SK-N-MC (cell line): ENCODE results near the gene PLAAT2.

ENCODE experiments used
- DNase-seq: peaks from one replicate; pipeline ENCODE4 v3.0.0-alpha.2; 2011; ENCODE audit warnings: low read depth, low spot score
- H3K27ac ChIP-seq: fragments of 200-600 bp; sonication (generic); 2 replicates; pipeline ENCODE4 v1.5.1; 2016; ENCODE audit warnings: mixed run types
- H3K36me3 ChIP-seq: fragments of 200-600 bp; sonication (generic); 2 replicates; pipeline ENCODE4 v1.6.1; 2017; ENCODE audit warnings: antibody characterized with exemption, low read length, mixed read lengths; ENCODE audit not compliant: insufficient read depth
- H3K4me3 ChIP-seq: fragments of 200-600 bp; sonication (generic); 2 replicates; pipeline ENCODE4 v1.5.1; 2016
- H3K9ac ChIP-seq: fragments of 200-600 bp; sonication (generic); 2 replicates; pipeline ENCODE4 v1.8.0; 2017; ENCODE audit warnings: mixed run types, mixed read lengths; ENCODE audit not compliant: insufficient read length
- H3K9me3 ChIP-seq: fragments of 200-600 bp; sonication (generic); 2 replicates; pipeline ENCODE4 v1.6.1; 2017; ENCODE audit warnings: low read depth, mild to moderate bottlenecking, antibody characterized with exemption, low read length, moderate library complexity, mixed read lengths
- EZH2 ChIP-seq: fragments of 200-600 bp; sonication (generic); IDR thresholded peaks from one replicate; pipeline ENCODE4 v1.6.1; 2017; ENCODE audit warnings: antibody characterized with exemption
- FOXP2 ChIP-seq: optimal IDR thresholded peaks from 2 replicates; pipeline ENCODE3; 2011; ENCODE audit warnings: mild to moderate bottlenecking, moderate library complexity; ENCODE audit not compliant: insufficient read depth; ENCODE audit errors: extremely low read length, control extremely low read depth
- POLR2AphosphoS5 ChIP-seq: IDR thresholded peaks from 2 replicates; pipeline ENCODE4 v1.6.1; 2012; ENCODE audit warnings: mild to moderate bottlenecking, low read depth, low read length, borderline replicate concordance

Gene PLAAT2

GRCh38 chr11:63563201-63564055 lies at the start of gene PLAAT2:
Gene PLAAT2, minus strand, starts transcription at chr11:63563379. Its CDS starts 55 bp downstream, at chr11:63563324.
- no peaks in the 10 kb centered on the region for H3K36me3 ChIP-seq
- no peaks in the 10 kb centered on the region for H3K9me3 ChIP-seq
- no peak for TF ChIP-seq FOXP2
- TF ChIP-seq POLR2AphosphoS5, result no peak
- no peak for TF ChIP-seq EZH2
- H3K4me3 ChIP-seq, result no peak within 1 kb of the TSS
- no peak within 1 kb of the TSS for H3K27ac ChIP-seq
- DNase-seq, result no peak
- no peak within 1 kb of the TSS for H3K9ac ChIP-seq

- TF ChIP-seq EZH2 (no peak), POLR2AphosphoS5 (no peak), FOXP2 (no peak)
- no peak for DNase-seq
- no peak overlapping the region for H3K9ac ChIP-seq
- H3K9me3 ChIP-seq, result no peaks in the 10 kb centered on the region
- H3K36me3 ChIP-seq, result no peaks in the 10 kb centered on the region
- H3K27ac ChIP-seq, result peak overlapping the region; percentile 60; the same call in 1 of the 2 replicates
- H3K4me3 ChIP-seq, result no peak overlapping the region
Observed at GRCh38 chr11:63612181-63612580, 49.0 kb upstream of the PLAAT2 start.

DNA sequence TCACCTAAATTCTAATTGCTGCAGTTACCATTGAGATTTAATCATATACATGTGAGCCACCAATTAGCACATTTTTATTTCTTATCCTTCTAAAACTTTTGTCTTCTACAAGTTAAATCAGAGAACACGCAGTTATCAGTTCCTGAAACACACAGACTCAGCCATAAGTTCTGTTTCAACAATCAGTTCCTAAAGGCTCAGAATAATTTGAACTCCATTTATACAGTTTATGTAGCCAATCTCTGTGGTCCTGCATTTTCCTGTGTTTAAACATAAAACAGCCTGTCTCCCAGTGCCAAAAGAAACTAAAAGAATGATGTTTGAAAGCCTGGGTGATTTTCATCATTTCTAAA lies 48.2 kb upstream of the PLAAT2 start:
- Histone ChIP-seq H3K27ac (peak overlapping the region; percentile 56), H3K4me3 (peak overlapping the region; percentile 53), H3K36me3 (no peaks in the 10 kb centered on the region), H3K9me3 (no peaks in the 10 kb centered on the region), H3K9ac (no peak overlapping the region)
- DNase-seq, result no peak
- TF ChIP-seq EZH2 (no peak), FOXP2 (no peak), POLR2AphosphoS5 (no peak)

DNA sequence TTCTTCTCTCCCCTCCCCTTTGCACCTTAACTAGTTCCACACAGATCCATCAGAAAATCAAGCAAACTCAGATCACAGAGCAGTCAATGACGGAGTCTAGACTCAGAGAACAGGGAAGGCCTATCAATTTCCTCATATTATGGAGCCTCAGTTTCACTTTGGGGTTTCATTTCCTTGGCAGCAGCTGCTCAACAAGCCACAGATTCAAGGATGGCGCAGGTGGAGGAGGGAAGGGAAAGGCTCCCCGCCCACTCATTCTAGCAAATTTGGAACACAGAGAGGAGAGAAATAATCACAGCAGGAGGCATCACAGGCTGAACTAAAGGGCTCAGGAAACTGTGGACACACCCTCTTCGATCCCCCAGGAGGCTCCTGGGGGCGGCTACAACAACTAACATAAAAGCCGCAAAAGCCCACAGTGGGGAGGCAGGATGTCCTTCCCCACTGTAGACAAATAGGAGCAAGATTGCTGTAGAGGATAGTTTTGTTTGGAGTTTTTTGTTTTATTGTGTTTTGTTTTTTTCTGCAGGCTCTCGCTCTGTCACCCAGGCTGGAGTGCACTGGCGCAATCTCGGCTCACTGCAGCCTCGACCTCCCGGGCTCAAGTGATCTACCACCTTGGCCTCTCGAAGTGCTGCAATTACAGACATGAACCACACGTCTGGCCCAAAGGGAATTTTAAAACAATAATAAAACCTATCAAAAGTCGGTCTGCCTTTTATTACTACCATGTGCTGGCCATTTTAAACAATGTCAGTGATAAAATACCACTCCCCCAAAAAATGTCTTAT lies 47.6 kb upstream of the PLAAT2 start:
- no peak for TF ChIP-seq EZH2
- TF ChIP-seq FOXP2, result no peak
- TF ChIP-seq POLR2AphosphoS5, result no peak
- H3K4me3 ChIP-seq, result peak overlapping the region; percentile 53
- peak; percentile 6 for DNase-seq
- no peaks in the 10 kb centered on the region for H3K9me3 ChIP-seq
- H3K27ac ChIP-seq, result peak overlapping the region; percentile 56
- no peak overlapping the region for H3K9ac ChIP-seq
- H3K36me3 ChIP-seq, result no peaks in the 10 kb centered on the region

DNA sequence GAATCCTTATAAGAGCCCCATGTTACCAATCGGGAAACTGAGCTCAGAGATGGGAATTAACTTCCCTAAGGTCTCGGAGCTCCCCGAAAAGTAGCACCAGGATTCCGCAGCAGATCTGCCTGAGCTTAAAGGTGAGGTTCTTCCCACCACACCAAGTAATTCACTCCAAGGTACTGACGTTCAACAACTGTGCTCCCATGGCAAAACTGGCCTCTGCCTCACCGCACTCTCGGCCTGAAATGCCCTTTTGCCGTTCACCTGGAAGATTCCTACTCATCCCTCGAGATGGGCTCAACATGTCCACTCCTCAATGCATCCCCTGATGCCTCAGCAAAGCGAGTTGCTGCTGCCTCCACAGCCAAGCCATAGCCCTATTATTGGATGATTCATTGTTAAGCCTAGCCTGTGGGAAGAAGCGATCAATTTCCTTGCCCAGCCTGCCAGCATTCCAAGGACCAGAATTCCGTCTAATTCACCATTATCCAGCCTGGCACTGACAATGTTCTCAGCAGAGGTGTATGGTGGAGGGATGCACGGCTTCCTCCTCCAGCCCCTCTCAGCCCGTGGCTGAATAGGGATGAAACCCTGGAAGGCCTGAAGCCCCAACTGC lies 46.9 kb upstream of the PLAAT2 start:
- Histone ChIP-seq H3K9ac (no peak overlapping the region), H3K9me3 (no peaks in the 10 kb centered on the region), H3K4me3 (peak overlapping the region; percentile 53), H3K27ac (no peak overlapping the region), H3K36me3 (no peaks in the 10 kb centered on the region)
- no peak for DNase-seq
- TF ChIP-seq POLR2AphosphoS5 (no peak), EZH2 (no peak), FOXP2 (no peak)

- no peak overlapping the region for H3K27ac ChIP-seq
- no peaks in the 10 kb centered on the region for H3K9me3 ChIP-seq
- TF ChIP-seq FOXP2 (no peak), EZH2 (no peak), POLR2AphosphoS5 (no peak)
- no peak for DNase-seq
- H3K36me3 ChIP-seq, result no peaks in the 10 kb centered on the region
- H3K4me3 ChIP-seq, result no peak overlapping the region
- no peak overlapping the region for H3K9ac ChIP-seq
Observed at GRCh38 chr11:63609536-63609935, 46.4 kb upstream of the PLAAT2 start.

- Histone ChIP-seq H3K9me3 (no peaks in the 10 kb centered on the region), H3K4me3 (no peak overlapping the region), H3K27ac (no peak overlapping the region), H3K36me3 (no peaks in the 10 kb centered on the region), H3K9ac (no peak overlapping the region)
- no peak for TF ChIP-seq POLR2AphosphoS5
- TF ChIP-seq EZH2, result no peak
- TF ChIP-seq FOXP2, result no peak
- no peak for DNase-seq
Observed at GRCh38 chr11:63608353-63609345, 45.5 kb upstream of the PLAAT2 start.
